ENCODE results near the gene DDX10. TPM values are rescaled to one million over a fixed set of nuclear protein-coding genes. Genes with fewer than 3 reads are reported as not detected.

Gene DDX10
- total and polyA plus RNA-seq, 2 of the 8 experiments (the other 6 are each of a cell fraction or from before 2014, with no cell fraction given) = 49.2 to 52.2 TPM

DNA sequence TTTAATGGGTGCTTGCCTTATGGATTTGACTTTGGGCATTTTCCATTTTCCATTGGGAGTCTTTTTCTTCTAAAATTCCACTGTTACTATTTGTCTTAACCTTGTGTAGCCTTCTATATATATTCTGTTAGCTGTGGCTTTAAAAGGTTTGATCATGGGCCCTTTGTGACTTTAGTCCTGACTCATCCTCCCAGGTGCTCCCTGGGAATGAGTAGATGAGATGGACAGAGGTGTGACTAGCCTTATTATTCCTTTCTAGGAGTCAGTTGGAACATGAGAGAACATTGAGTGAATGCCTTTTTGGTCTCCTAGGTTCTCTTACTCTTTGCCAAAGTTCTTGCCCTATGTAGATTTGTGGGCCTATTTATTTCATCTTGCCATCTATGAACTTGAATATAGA, 39.0 kb downstream of the DDX10 start:
- no peak overlapping the region for H3K27ac ChIP-seq (ENCODE audit: low read depth, low read length)
- peaks cover 0 to 6% of the 10 kb centered on the region in 2 experiments; a peak in 3 of 4 replicates for H3K9me3 ChIP-seq (ENCODE audit: insufficient read depth in 2 of 2, low read depth in 1 of 2, low read length in 1 of 2)
- no peak overlapping the region for H2BK5ac ChIP-seq (ENCODE audit: low read depth, low read length)
- H3K23ac ChIP-seq (ENCODE audit: insufficient read length) = no peak overlapping the region
- FAIRE-seq (no peak), DNase-seq (ENCODE audit: low read depth in 1 of 2, low spot score in 2 of 2) (no peak)
- H3K27me3 ChIP-seq (replicated peaks in 1 of 4; ENCODE audit: control insufficient read depth in 3 of 4, extremely low read depth in 1 of 4, insufficient read depth in 3 of 4, low read length in 3 of 4) = no peaks in the 10 kb centered on the region
- no peak overlapping the region for H2BK120ac ChIP-seq (replicated peaks; ENCODE audit: low read depth, low read length)
- ChIA-PET CTCF (ENCODE audit: partially characterized antibody) (interaction anchor here (0.6 to 1.6 kb wide), 3 partner anchors 14 to 400 kb away, joined by 3 to 6 read pairs (median 4); no protein-coding TSS in a partner anchor), POLR2A (ENCODE audit: partially characterized antibody) (no interaction called here)
- no peak overlapping the region for H2BK12ac ChIP-seq (ENCODE audit: low read depth, low read length)
- no peak overlapping the region for H4K91ac ChIP-seq (replicated peaks; ENCODE audit: insufficient read length, low read length)
- no peak overlapping the region for H3K56ac ChIP-seq (replicated peaks; ENCODE audit: insufficient read length, low read depth, low read length)
- no peaks in the 10 kb centered on the region for H3K79me2 ChIP-seq (ENCODE audit: control insufficient read depth in 1 of 2, insufficient read depth in 2 of 2, low read length in 2 of 2)
- no peak overlapping the region for H3K4me2 ChIP-seq (ENCODE audit: insufficient read depth in 1 of 2, low read depth in 2 of 2, low read length in 2 of 2)
- no peak overlapping the region for H3K4ac ChIP-seq (replicated peaks; ENCODE audit: insufficient read length, low read depth, low read length)
- TF ChIP-seq POU5F1 (IDR thresholded peaks at IDR 0.05; ENCODE audit: low read depth, low read length) = no peak
- no peak overlapping the region for H2AK5ac ChIP-seq (ENCODE audit: low read depth, low read length)
- no peak overlapping the region for H4K5ac ChIP-seq (ENCODE audit: insufficient read length, low read depth, low read length)
- H4K8ac ChIP-seq (ENCODE audit: extremely low read depth, insufficient read depth, low read length) = no peak overlapping the region
- no peaks in the 10 kb centered on the region for H3K23me2 ChIP-seq (ENCODE audit: low read depth, low read length)
- no peaks in the 10 kb centered on the region for H3K79me1 ChIP-seq (ENCODE audit: low read depth, low read length)
- H2BK15ac ChIP-seq (ENCODE audit: low read length) = no peak overlapping the region
- H3K18ac ChIP-seq (ENCODE audit: extremely low read depth, low read length) = no peak overlapping the region
- H3K4me3 ChIP-seq (ENCODE audit: extremely low read depth in 1 of 4, insufficient read depth in 2 of 4, low read depth in 3 of 4, low read length in 4 of 4) = no peak overlapping the region
- no peak overlapping the region for H3K14ac ChIP-seq (ENCODE audit: insufficient read length)
- H2BK20ac ChIP-seq (ENCODE audit: low read length) = no peak overlapping the region
- H2AFZ ChIP-seq (ENCODE audit: low read length) = no peak overlapping the region
- H3K36me3 ChIP-seq (ENCODE audit: control insufficient read depth in 2 of 4, insufficient read depth in 4 of 4, low read length in 3 of 4) = peaks cover 0 to 22% (median 10%) of the 10 kb centered on the region in 4 experiments; a peak in 5 of 8 replicates
- peaks cover 0 to 2% (median 0%) of the 10 kb centered on the region in 4 experiments; a peak in 1 of 7 replicates for H3K4me1 ChIP-seq (replicated peaks in 1 of 4; ENCODE audit: control insufficient read depth in 3 of 4, insufficient read depth in 4 of 4, low read length in 3 of 4)
- H4K20me1 ChIP-seq (replicated peaks in 1 of 2; ENCODE audit: control insufficient read depth in 1 of 2, insufficient read depth in 2 of 2, low read length in 2 of 2) = no peaks in the 10 kb centered on the region
- H3K9ac ChIP-seq (replicated peaks in 1 of 4; ENCODE audit: extremely low read depth in 1 of 4, low read depth in 3 of 4, low read length in 3 of 4) = no peak overlapping the region

Data from H1 (cell line).